BJ (cell line): ENCODE results near the gene TMEM120B. TPM values are rescaled to one million over a fixed set of nuclear protein-coding genes. Genes with fewer than 3 reads are reported as not detected.
"Not testable (repeated sequence)": the region's sequence is repeated elsewhere in the genome, so short reads cannot be mapped to it uniquely, and the experiment has no call there.

Experiments used
- CTCF ChIA-PET: fragments of 350-600 bp; formaldehyde crosslinking; extraction: SDS; loops from one replicate; lab custom pipeline; 2021; ENCODE audit warnings: antibody characterized with exemption, inconsistent platforms; lab: Yijun Ruan, JAX
- POLR2A ChIA-PET: fragments of 300-600 bp; sonication (Branson Sonifier 250); formaldehyde crosslinking; extraction: SDS; loops from one replicate; lab custom pipeline; 2021; ENCODE audit warnings: antibody characterized with exemption; lab: Charles Lee
- DNase-seq: peaks from one replicate; pipeline ENCODE4 v3.0.0-alpha.2; 2011; ENCODE audit warnings: low read depth
- H3K27me3 ChIP-seq: 2 replicates; pipeline ENCODE4 v1.6.0; 2011; ENCODE audit warnings: low read length; ENCODE audit not compliant: control insufficient read depth, insufficient read depth
- H3K36me3 ChIP-seq: 2 replicates; pipeline ENCODE4 v1.5.1; 2011; ENCODE audit warnings: low read length; ENCODE audit not compliant: control insufficient read depth, insufficient read depth
- H3K4me3 ChIP-seq: 2 replicates; pipeline ENCODE4 v1.5.1; 2011; ENCODE audit warnings: low read depth, mild to moderate bottlenecking, control low read depth, low read length
- CTCF ChIP-seq: IDR thresholded peaks from 2 replicates; pipeline ENCODE4 v1.5.1; 2011; ENCODE audit warnings: low read depth, mild to moderate bottlenecking, control low read depth, inconsistent platforms, low read length, moderate library complexity; ENCODE audit not compliant: insufficient read depth
- polyA plus RNA-seq: library from polyadenylated mRNA; depleted of rRNA; stranded (reverse); fragments of >200 nt; gene quantifications from 2 replicates; pipeline ENCODE4 v1.2.3, GENCODE V29; 2011

The TMEM120B gene
- polyA plus RNA-seq, 1 experiment, result 11.4 TPM

- no peak for TF ChIP-seq CTCF
- H3K4me3 ChIP-seq, result no peak overlapping the region; the same call in 1 of the 2 replicates
- ChIA-PET POLR2A (no interaction called here), CTCF (interaction anchor here (1.0 kb wide), 2 partner anchors 120 to 122 kb away, joined by 3 to 4 read pairs; no protein-coding TSS in a partner anchor)
- no peak for DNase-seq
- H3K27me3 ChIP-seq, result no peaks in the 10 kb centered on the region
- no peaks in the 10 kb centered on the region for H3K36me3 ChIP-seq
Measured at GRCh38 chr12:121673013-121673511, 39.5 kb upstream of the TMEM120B start.

GRCh38 chr12:121676190-121676589, 36.4 kb upstream of the TMEM120B start:
- POLR2A ChIA-PET, result no interaction called here

GRCh38 chr12:121678305-121678704, 34.2 kb upstream of the TMEM120B start:
- POLR2A ChIA-PET, result no interaction called here
- H3K36me3 ChIP-seq, result no peaks in the 10 kb centered on the region
- no peak overlapping the region for H3K4me3 ChIP-seq
- no peak for DNase-seq
- CTCF ChIA-PET, result interaction anchor here (2.2 to 10.1 kb wide), 3 partner anchors 10 to 180 kb away, joined by 7 to 97 read pairs (median 20); no protein-coding TSS in a partner anchor
- H3K27me3 ChIP-seq, result no peaks in the 10 kb centered on the region
- TF ChIP-seq CTCF, result no peak

More at GRCh38 chr12:121676190-121676589, 36.4 kb upstream of the TMEM120B start:
- H3K4me3 ChIP-seq, result no peak overlapping the region
- CTCF ChIA-PET, result no interaction called here
- no peaks in the 10 kb centered on the region for H3K27me3 ChIP-seq
- H3K36me3 ChIP-seq, result no peaks in the 10 kb centered on the region
- no peak for TF ChIP-seq CTCF
- no peak for DNase-seq

GRCh38 chr12:121678716-121679300, 33.7 kb upstream of the TMEM120B start:
- POLR2A ChIA-PET, result no interaction called here
- no peak for TF ChIP-seq CTCF
- no peak overlapping the region for H3K4me3 ChIP-seq
- CTCF ChIA-PET, result interaction anchor here (1.2 to 10.1 kb wide), 4 partner anchors 10 to 181 kb away, joined by 6 to 97 read pairs (median 14); partner anchors contain the start of gene ORAI1
- no peaks in the 10 kb centered on the region for H3K27me3 ChIP-seq
- DNase-seq, result no peak
- H3K36me3 ChIP-seq, result no peaks in the 10 kb centered on the region

GRCh38 chr12:121679661-121680197, 32.8 kb upstream of the TMEM120B start:
- H3K4me3 ChIP-seq, DNase-seq, POLR2A ChIA-PET, H3K36me3 ChIP-seq, H3K27me3 ChIP-seq: not testable (repeated sequence)
- CTCF ChIA-PET, result interaction anchor here (0.9 to 10.1 kb wide), 5 partner anchors 11 to 182 kb away, joined by 4 to 97 read pairs (median 7); partner anchors contain the start of gene ORAI1
